ENCODE measurements around the gene LEMD2.

LEMD2 gene

DNA sequence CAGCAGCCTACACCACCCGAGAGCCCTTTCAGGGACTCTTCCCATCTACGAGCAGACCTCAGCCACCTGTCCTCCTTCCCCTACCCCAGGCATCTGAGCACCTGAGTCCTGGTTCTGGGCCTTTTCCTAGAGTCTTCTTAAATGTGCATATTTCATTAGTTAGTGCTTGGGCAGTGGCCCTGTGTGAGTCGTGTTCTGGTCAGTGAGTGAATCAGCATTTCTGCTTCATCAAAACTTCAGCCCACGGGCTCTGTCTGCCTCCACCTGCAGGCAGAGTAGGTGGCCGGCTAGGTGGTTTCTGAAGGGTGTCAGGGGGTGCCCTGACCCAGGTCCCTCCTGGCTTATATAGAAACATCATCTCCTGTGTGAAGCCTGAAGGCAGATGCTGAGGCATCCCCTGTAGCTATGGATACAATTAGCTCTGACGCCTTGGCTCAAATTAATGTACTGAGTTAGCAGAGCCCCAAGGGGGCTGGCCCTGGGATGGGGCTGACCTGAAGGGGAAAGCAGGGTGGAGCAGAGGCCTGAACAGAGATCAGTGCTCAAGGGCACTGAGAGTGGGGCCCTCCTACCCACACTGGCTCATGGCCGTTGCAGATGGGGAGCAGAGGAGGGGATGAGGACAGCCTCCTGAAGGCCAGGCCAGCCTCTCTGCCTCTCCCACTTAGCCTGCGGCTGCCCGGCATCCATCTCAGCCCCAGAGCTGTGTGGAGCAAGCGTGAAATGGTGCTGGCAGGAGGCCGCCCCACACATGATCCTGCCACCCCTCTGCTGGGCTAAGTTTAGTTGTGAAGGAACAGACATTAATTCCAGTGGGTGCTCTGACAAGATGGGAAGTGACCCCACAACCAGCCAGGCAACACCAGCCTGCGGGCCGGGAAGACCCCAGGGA is 55.9 kb downstream of the LEMD2 start:
- DNase-seq, result no peak

GRCh38 chr6:33732385-33732784 is 56.5 kb downstream of the LEMD2 start:
- no peak for DNase-seq

- DNase-seq, result no peak
Observed at GRCh38 chr6:33731751-33732282, 57.1 kb downstream of the LEMD2 start.

- no peak for DNase-seq
Observed at GRCh38 chr6:33731035-33731434, 57.9 kb downstream of the LEMD2 start.

DNA sequence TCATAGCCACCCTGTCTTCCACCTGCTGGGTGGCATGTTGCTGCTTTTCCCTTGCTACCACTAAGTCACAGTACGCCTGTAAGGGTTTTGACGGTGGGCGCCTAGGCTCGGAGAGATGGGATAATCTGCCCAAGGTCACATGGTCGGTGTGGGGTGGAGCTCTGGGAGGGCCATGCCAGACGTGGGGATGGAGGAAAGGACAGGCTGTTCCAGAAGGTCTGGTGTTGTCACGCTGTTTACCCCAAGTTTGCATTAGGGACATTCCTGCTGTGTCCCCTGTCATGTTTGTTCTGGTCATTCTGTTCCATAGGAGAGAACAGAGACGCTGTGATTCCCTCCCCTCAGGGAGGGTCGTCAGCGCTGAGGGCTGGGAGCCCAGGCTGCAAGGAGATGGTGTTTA is 58.3 kb downstream of the LEMD2 start:
- no peak for DNase-seq

GRCh38 chr6:33729059-33729458 is 59.9 kb downstream of the LEMD2 start:
- no peak for DNase-seq

GRCh38 chr6:33728438-33728837 is 60.5 kb downstream of the LEMD2 start:
- DNase-seq, result no peak

DNA sequence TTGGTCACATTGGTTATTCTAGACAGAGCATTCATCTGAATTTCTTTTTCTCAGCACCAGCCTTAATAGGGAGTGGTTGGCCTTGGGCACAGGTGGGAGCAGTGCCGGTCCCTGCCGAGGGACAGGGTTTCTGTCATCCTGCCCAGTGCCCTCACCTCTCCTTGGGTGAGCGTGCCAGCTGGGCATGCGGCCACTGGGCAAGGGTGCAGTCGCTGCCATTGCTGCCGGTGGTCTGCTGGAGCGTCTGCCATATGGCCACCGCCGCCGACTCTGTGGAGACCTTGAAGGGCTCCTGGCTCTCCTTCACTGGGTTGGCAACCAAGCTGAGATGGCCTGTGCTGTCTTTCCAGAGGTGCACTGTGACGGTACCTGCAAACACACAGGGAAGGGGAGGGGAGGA is 61.0 kb downstream of the LEMD2 start:
- DNase-seq, result no peak

DNA sequence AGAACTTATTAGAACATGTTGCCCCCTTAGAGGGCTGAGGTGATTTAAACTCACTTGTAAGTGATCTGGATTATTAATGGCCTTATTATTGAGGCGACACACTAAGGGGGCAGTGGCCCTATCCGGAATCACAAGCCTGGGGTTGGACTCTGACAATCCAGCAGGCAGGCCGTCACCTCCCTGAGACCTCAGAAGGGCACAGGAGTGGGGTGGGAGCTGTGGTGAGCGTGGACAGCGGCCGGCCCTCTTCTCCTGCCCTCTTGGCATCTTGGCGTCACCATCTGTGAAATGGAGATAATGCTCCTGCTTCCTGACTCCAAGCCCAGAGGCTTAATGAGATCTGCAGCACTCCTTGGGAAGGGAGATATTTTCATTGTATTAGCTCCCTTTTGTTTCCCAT is 61.8 kb downstream of the LEMD2 start:
- no peak for DNase-seq

GRCh38 chr6:33726696-33727095 is 62.2 kb downstream of the LEMD2 start:
- no peak for DNase-seq

- no peak for DNase-seq
Observed at GRCh38 chr6:33725891-33726673, 62.8 kb downstream of the LEMD2 start.

DNA sequence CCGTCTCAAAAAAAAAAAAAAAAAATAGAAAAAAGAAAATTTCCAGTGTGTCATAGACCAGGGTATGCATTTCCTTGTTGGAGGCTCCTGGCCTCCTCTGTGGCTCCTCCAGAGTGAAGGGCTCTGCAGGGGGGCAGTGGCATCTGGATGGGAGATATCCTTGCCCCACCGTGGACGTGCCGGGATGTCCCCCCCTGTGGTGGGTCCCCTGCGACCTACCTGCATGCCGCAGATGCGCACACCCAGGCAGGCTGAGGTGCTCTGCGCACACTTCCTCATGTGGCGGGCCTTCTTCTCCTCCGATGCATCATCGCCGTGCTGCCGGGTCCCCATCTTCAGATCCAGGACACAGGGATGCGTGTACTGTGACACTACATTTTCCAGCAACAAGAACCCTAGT is 63.7 kb downstream of the LEMD2 start:
- DNase-seq, result no peak

DNA sequence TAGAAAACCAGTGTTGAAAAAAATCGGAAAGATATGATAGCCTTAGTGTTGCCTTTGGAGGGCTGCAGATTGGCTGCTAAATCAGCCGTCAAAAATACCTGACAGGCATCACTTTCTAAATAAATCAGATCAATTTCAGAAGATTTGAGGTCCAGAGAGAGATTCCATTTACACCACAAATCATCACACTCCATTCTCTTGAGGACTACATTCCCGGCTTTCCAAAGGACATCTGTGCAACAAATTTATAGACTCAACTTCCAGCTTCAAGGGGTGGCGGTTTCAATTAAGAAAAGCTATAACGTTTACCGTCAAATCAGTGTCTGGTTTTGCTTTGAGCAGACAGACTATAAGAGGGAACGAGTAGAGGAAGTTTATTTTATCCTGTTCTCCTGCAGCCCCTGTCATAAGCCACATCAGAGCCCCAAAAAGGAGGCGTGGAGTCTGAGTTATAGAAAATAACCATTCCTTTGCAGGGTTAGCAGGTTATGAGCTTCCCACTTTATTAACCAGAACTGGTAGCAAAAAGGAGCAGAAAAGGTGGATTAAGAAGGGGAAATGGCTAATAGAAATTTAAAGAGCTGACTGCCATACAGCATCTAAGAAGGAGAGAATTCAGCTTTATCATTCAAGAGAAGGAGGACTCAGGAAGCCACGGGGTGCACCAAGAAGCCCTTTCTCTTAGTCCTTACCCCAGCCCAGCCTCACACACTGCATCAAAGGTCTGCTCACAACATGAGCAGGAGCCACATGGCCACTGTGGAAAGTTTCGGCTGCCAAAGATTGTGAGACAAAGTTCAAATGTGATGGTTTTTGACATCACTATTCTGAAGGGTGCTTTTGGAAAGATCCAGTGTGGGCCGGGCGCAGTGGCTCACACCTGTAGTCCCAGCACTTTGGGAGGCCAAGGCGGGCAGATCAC is 64.6 kb downstream of the LEMD2 start:
- DNase-seq, result no peak

DNA sequence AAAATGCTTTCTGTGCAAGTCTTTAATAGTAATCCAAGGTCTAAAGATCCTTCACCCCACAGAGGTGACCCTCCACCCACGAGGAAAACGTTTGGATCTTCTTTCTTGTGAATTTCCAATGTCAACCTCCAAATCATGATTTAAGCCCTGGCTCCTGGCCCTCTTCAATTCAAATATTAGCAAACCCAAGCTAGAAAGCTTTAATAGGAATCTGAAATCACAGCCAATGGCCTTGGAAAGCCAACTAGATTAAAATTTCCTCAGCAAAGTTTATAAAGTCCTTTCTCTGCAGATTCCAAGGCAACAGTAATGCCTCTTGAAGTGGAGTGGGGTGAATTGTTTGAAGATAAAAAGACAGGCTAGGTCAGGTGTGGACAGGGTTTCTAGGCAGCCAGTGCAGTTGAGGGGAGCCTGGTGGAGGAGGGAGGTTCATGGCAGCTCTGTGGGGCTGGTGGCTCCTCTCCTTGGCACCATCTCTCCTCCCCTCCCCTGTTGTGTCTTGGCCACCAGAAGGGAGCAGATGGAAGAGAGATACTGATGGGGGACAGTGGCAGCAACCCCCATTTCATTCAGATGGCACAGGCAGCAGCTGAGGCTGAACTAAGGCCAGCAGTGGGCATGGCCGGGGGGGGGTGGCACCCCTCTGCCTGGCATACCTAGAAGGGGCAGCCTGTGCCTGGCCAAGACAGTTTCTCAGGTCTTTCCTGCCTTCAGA is 65.4 kb downstream of the LEMD2 start:
- no peak for DNase-seq

DNA sequence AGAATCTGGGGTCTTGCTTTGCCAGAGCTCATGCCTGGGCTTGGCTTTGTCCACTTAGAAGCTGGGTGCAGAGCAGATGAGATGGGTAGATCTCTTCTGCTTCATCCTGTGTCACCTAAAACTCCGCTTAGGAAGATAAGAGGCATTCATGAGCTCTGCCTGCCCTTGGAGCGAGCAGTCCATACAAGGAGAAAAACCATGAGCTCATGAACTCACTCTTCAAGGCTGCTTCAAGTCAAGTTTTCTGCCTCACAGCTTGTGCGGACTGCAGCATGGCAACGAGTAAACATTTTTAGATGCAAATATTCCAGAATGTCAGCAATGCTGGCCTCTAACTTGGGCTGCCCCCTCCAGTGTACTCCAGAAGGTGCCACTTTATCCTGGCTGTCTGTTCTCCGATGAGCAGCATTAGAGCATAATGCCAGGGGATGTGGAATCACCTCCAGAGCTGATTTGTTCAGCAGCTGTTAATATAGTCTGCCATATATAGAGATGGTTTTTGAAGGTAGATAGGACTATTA is 66.8 kb downstream of the LEMD2 start:
- DNase-seq, result no peak

GRCh38 chr6:33721508-33721907 is 67.4 kb downstream of the LEMD2 start:
- DNase-seq, result no peak
